ENCODE data around the gene KLHL22.

DNA sequence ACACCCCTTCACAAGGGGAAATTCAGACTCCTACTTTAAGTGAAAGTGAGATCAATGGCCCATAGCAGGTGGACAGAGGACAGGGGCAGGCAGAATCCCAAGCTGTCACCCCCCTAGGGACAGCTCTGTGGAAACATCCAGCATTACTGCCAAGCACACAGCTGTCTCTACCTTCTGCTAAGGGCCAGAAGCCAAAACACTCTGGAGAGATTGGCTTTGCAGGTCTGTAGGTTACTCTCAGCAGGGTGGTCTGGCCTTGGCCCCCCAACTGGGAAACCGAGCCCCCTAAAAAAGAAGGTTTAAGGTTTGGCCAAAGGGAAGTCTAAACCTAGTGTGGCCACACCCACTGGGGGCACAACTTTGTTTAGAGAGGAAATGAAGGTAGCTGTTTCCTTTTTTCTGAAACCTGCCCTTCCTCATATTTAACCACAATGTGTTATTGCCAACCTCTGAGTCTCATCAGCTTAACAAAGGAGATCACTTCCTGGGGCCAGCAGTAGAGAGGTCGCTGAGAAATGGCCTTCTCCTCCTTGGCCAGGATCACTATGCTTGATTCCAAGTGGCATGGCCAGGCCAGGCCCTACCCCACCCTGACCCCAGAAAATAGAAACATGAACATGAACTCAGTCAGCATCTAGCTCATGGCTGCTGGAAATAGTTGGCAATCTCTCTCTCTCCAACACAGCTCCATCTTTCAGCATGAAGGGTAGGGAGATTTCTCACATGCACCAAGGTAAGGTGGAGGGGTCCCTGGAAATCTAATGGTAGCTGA, 32.1 kb downstream of the KLHL22 start:
- TF ChIP-seq, protein P1, sequence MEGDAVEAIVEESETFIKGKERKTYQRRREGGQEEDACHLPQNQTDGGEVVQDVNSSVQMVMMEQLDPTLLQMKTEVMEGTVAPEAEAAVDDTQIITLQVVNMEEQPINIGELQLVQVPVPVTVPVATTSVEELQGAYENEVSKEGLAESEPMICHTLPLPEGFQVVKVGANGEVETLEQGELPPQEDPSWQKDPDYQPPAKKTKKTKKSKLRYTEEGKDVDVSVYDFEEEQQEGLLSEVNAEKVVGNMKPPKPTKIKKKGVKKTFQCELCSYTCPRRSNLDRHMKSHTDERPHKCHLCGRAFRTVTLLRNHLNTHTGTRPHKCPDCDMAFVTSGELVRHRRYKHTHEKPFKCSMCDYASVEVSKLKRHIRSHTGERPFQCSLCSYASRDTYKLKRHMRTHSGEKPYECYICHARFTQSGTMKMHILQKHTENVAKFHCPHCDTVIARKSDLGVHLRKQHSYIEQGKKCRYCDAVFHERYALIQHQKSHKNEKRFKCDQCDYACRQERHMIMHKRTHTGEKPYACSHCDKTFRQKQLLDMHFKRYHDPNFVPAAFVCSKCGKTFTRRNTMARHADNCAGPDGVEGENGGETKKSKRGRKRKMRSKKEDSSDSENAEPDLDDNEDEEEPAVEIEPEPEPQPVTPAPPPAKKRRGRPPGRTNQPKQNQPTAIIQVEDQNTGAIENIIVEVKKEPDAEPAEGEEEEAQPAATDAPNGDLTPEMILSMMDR (conservative IDR thresholded peaks at IDR 0.05 in 1 of 2, IDR thresholded peaks at IDR 0.05 in 1 of 2; ENCODE audit: low read depth in 1 of 2, low read length in 2 of 2) = no peak
- no peak for TF ChIP-seq EZH2 (IDR thresholded peaks at IDR 0.05; ENCODE audit: low read length, missing control alignments)
